ENCODE results near the gene EVC2.

Gene EVC2

DNA sequence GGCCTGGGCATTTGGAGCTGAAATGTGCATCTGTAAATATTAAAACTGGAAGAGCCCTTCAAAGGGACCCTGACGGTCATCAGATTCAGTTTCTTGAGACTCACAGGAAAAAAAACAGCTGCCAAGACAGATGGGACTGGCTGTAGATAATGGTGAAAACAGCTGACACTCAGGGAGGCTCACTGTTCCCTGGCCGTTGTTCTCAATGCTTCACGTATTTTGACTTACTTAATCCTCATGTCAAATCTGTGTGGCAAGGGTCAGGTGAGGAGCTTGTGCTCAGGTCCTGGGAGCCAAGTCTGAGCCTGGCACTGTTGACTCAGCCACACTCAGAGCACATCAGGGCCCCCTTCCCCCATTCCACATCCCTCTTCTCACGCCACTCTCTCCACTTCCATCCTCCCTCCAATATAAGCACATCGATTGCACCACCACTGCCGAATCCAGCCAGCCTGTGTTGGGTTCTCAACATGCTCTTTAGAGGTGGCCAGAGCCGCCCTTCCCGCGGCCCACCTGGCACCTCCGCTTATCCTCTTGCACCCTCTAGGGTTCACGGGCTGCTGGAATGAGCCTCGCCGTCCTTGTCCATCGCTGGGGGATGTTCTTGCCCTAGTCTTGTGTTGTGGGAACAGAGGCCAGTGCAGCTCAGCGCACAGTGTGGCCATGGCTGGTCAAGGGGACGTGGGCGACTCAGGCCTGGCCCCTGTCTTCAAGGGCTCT is 42.7 kb upstream of the EVC2 start:
- DNase-seq (ENCODE audit: low read depth): no peak
- H3K4me3 ChIP-seq (ENCODE audit: low read depth, low read length): no peak overlapping the region
- in situ Hi-C loops (cut with HindIII; ENCODE audit: low sequenced_read_pairs): no loop called here
- TF ChIP-seq, protein P1, sequence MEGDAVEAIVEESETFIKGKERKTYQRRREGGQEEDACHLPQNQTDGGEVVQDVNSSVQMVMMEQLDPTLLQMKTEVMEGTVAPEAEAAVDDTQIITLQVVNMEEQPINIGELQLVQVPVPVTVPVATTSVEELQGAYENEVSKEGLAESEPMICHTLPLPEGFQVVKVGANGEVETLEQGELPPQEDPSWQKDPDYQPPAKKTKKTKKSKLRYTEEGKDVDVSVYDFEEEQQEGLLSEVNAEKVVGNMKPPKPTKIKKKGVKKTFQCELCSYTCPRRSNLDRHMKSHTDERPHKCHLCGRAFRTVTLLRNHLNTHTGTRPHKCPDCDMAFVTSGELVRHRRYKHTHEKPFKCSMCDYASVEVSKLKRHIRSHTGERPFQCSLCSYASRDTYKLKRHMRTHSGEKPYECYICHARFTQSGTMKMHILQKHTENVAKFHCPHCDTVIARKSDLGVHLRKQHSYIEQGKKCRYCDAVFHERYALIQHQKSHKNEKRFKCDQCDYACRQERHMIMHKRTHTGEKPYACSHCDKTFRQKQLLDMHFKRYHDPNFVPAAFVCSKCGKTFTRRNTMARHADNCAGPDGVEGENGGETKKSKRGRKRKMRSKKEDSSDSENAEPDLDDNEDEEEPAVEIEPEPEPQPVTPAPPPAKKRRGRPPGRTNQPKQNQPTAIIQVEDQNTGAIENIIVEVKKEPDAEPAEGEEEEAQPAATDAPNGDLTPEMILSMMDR (IDR thresholded peaks at IDR 0.05; ENCODE audit: low read depth, low read length, missing control alignments): no peak

DNA sequence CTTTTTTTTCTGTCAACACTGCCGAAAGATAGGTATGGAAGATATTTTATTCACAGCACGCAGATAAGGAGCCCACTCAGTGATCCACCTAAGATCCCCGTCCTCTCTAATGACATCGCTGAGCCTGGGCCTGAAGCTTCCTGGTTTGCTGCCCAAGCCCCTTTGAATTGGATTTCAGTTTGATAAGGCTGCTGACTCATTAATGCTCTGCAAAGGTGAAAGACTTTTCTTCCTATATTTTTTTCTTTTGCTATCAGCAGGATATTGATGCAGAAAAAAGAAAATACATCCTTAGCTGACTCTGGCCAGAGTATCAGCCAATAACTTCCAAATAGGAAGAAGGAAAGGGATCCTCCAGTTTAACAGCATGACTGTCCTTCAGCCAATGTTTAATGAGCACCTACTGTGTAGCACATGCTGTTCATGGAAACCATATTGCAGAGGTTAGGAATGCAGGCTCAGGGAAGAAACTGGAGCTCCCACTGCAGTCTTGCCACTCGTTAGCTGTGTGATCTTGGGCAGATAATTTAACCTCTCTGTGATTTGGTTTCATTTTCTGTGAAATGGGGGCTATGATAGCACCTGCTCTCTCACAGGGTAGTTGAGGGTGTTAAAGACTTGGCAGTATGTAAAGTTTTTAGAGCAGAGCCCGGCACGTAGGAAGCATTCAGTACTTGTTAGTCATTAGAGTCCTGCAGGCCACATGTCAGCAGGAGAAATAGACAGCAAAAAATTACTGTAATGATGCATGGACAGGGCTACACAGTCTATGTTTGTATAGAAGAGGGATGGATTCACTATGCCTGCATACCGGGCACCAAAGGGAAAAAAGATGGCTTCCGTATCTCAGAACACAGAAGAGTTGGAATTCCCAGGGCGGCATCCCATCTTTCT is 41.9 kb upstream of the EVC2 start:
- TF ChIP-seq, protein P1 (IDR thresholded peaks at IDR 0.05; ENCODE audit: low read depth, low read length, missing control alignments): no peak
- DNase-seq (ENCODE audit: low read depth): no peak
- in situ Hi-C loops (cut with HindIII; ENCODE audit: low sequenced_read_pairs): no loop called here
- no peak overlapping the region for H3K4me3 ChIP-seq (ENCODE audit: low read depth, low read length)

DNA sequence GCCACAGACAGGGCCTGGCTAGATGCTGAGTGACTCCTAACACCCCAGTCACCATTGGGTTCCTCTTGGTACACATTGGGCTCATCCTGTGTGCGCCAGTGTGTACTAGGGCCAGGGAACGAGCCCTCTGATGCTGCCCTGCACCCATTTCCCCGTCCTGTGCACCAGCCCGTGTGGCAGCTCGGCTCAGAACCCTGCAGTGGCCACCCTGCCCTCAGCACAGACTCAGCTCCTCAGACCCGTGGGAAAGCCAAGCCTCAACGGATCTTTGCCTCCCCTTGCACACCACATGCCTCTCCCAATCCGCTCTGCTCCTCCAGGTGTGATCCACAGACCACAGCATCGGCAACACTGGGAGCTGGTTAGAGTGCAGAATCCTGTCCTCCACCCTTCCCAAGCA is 41.2 kb upstream of the EVC2 start:
- H3K4me3 ChIP-seq (ENCODE audit: low read depth, low read length): no peak overlapping the region
- TF ChIP-seq, protein P1 (IDR thresholded peaks at IDR 0.05; ENCODE audit: low read depth, low read length, missing control alignments): no peak
- no peak for DNase-seq (ENCODE audit: low read depth)
- in situ Hi-C loops (cut with HindIII; ENCODE audit: low sequenced_read_pairs): no loop called here

DNA sequence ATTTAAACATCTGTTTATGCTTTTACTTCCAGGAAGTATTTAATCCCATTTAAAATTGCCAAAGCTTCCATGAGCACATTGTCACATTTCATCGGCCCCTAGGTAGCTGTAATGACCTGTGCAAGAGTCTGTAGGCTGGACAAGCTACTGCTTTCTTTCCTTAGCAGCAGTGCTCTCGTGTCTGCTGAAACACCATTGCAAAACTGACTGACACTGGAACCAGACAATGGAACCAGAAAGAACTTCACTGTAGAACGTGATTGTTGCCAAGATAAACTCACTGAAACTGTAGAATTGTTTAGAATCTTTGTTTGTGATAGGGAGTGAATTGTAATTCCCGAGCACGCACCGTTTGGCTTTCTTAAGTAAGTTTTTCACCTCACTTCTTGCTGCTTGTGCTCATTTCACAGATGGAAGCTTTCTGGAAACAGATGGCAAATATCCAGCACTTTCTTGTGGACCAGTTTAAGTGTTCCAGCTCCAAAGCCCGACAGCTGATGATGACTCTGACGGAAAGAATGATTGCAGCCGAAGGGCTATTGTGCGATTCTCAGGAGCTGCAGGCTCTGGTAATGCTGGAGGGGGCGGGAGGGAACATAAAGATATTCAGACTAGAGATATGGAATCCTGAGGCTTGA is 39.5 kb upstream of the EVC2 start:
- in situ Hi-C loops (cut with HindIII; ENCODE audit: low sequenced_read_pairs): no loop called here
- TF ChIP-seq, protein P1 (IDR thresholded peaks at IDR 0.05; ENCODE audit: low read depth, low read length, missing control alignments): no peak
- no peak overlapping the region for H3K4me3 ChIP-seq (ENCODE audit: low read depth, low read length)
- DNase-seq (ENCODE audit: low read depth): peak; percentile 84

DNA sequence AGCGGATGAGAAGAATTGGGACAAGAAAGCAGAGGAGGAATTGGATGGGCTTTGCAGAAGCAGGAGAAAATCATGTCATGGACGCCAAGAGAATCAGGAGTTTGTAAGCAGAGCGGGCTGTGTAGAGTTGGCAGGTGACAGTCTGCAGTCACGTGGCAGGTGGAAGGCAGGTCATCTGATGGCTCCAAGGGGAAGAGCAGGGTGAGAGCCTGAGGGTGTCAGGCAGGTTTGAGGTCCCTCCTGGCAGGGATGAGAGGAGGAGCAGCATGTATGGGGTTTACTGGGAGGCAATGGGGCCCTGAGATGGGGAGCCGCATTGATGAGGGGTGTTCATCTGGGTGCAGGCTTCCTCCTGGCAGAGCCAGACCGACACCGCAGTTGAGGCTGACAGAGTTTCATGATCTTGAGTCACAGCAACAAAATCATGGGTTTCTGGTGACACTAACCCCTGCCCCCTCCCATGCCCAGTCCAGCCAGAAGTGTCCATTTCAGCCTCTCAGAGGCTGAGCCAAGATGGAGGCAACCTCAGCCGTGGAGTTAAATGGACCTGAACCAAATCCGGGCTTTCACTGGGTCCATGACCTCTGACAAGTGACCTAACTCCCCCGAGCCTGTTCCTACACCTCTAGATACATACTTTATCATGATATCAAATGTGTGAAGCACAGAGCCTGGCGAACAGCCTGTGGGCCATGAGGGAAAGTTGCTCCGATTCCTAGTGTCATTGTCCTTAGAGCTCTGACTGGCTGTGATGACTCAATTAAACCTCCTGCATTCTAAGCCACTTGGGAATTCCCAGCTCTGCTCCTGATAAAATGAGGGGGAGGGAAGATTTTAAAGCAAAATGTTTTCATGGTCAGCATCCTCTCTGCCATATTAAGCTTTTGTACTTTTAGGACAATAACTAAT is 38.7 kb upstream of the EVC2 start:
- TF ChIP-seq, protein P1 (IDR thresholded peaks at IDR 0.05; ENCODE audit: low read depth, low read length, missing control alignments): no peak
- in situ Hi-C loops (cut with HindIII; ENCODE audit: low sequenced_read_pairs): no loop called here
- DNase-seq (ENCODE audit: low read depth): no peak
- no peak overlapping the region for H3K4me3 ChIP-seq (ENCODE audit: low read depth, low read length)
